Endothelial cell (in vitro differentiated cells): ENCODE data around the gene HDAC4. TPM values are rescaled to one million over a fixed set of nuclear protein-coding genes. Genes with fewer than 3 reads are reported as not detected.

Source experiments
- DNase-seq: peaks from one replicate; pipeline ENCODE4 v3.0.0; 2021; ENCODE audit warnings: low spot score
- H3K27ac Mint-ChIP-seq: one replicate; pipeline ENCODE4 v1.8.0; 2021; ENCODE audit warnings: mixed read lengths, inconsistent platforms; ENCODE audit not compliant: unreplicated experiment
- H3K27me3 Mint-ChIP-seq: one replicate; pipeline ENCODE4 v1.8.0; 2021; ENCODE audit warnings: mild to moderate bottlenecking, moderate library complexity, mixed read lengths, inconsistent platforms; ENCODE audit not compliant: unreplicated experiment
- H3K36me3 Mint-ChIP-seq: one replicate; pipeline ENCODE4 v1.8.0; 2021; ENCODE audit warnings: mild to moderate bottlenecking, low read depth, mixed read lengths, inconsistent platforms; ENCODE audit not compliant: unreplicated experiment
- H3K4me1 Mint-ChIP-seq: one replicate; pipeline ENCODE4 v1.8.0; 2021; ENCODE audit warnings: mild to moderate bottlenecking, mixed read lengths, inconsistent platforms; ENCODE audit not compliant: unreplicated experiment
- H3K4me3 Mint-ChIP-seq: one replicate; pipeline ENCODE4 v1.8.0; 2021; ENCODE audit warnings: mild to moderate bottlenecking, mixed read lengths, inconsistent platforms; ENCODE audit not compliant: unreplicated experiment
- H3K9me3 Mint-ChIP-seq: one replicate; pipeline ENCODE4 v1.8.0; 2021; ENCODE audit warnings: mixed read lengths, inconsistent platforms; ENCODE audit not compliant: unreplicated experiment
- CTCF ChIP-seq: fragments of 200-600 bp; sonication (generic); IDR thresholded peaks from one replicate; pipeline ENCODE4 v1.5.0; 2021; ENCODE audit warnings: antibody characterized with exemption; ENCODE audit not compliant: unreplicated experiment
- total RNA-seq: library from RNA; stranded (reverse); fragmentation: NEBNext Ultra II Directional; extraction: Animal tissue kit (Norgen Biotek cat#: 25700); gene quantifications from one replicate; pipeline ENCODE4 v1.2.1, GENCODE V29; 2021; ENCODE audit not compliant: unreplicated experiment

The HDAC4 gene
- total RNA-seq, 1 donor from 2014 or later = 26.0 TPM

DNA sequence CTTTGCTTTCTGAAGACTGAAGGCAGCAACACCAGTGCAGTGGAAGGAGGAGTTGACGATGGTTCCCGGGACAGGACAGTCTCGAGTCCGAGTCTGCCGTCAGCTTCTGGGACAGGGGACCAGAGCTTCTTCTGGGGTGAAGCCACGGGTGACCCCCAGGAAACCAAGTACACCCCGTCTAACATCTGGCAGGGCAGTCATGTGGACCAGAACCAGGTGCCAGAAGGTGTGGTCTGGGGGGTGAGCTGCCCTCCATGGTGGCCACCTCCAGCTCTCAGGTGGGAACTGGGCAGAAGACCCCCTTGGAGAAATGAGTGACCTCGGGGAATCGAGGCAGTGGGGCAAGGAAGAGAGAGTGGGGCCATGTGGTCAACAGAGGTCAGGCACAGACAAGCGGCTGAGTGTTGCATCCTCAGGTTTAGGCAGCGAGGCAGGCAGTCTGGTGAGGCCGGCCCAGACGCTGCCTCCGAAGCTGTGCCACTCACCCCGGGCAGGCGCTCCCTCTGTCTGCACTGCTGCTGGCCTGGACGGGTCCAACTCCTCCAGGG lies 204.3 kb downstream of the HDAC4 start:
- DNase-seq = no peak
- peaks cover 3% of the 10 kb centered on the region for H3K27me3 Mint-ChIP-seq
- H3K9me3 Mint-ChIP-seq = no peaks in the 10 kb centered on the region
- no peak for TF ChIP-seq CTCF
- H3K27ac Mint-ChIP-seq = no peak overlapping the region
- H3K4me3 Mint-ChIP-seq = no peak overlapping the region
- H3K4me1 Mint-ChIP-seq = peaks cover 4% of the 10 kb centered on the region
- H3K36me3 Mint-ChIP-seq = peaks cover 14% of the 10 kb centered on the region

DNA sequence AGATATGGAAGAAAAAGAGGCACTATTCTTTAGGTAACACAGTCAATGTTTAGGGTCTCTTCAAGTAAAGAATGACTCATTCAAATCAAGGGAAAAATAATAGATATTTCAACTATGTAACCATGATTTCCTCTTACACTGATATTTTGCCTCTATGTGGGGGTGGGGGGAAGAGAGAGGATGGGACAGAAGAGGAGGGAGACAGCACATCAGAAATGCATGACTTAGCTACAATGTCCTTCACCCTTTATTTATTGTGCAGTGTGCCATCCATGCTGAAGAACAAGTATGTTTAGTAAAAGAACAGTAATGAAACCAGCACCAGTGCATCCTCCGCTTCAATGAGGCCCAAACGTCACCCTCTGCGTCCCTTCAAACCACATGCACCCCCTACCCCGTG lies 204.8 kb downstream of the HDAC4 start:
- Mint-ChIP-seq H3K4me3 (no peak overlapping the region), H3K4me1 (peaks cover 4% of the 10 kb centered on the region), H3K27ac (no peak overlapping the region), H3K36me3 (peaks cover 14% of the 10 kb centered on the region), H3K9me3 (no peaks in the 10 kb centered on the region), H3K27me3 (peaks cover 3% of the 10 kb centered on the region)
- no peak for TF ChIP-seq CTCF
- no peak for DNase-seq

DNA sequence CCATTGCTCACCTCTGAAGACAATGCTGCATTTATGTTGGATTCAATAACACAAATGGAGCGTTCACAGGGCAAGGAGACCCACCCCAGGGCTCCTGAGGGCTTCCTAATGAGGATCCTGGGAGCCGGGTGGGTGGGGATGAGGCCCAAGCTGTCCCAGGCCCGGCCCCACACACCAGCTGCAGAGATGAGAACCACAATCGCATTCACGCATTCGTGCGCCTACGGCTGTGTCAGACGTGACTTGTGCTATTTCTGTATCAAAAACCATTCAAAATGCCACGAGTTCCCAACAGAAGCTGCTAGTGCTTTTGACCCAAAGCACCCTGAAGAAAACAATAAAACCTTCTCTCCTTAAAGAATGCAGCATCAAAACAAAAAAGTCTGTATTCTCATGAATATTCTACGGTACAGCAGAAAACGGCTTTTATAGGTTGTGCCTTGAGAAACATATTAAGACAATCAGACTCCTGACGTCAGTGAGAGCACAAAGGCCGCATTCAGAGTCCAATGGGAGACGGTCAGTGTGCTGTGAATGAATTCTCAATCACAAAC lies 205.4 kb downstream of the HDAC4 start:
- Mint-ChIP-seq H3K27ac (no peak overlapping the region), H3K27me3 (peaks cover 4% of the 10 kb centered on the region), H3K9me3 (no peaks in the 10 kb centered on the region), H3K4me1 (no peaks in the 10 kb centered on the region), H3K4me3 (no peak overlapping the region), H3K36me3 (peaks cover 18% of the 10 kb centered on the region)
- TF ChIP-seq CTCF = no peak
- DNase-seq = no peak

- Mint-ChIP-seq H3K4me1 (no peaks in the 10 kb centered on the region), H3K36me3 (peaks cover 19% of the 10 kb centered on the region), H3K27ac (no peak overlapping the region), H3K27me3 (peaks cover 4% of the 10 kb centered on the region), H3K4me3 (no peak overlapping the region), H3K9me3 (no peaks in the 10 kb centered on the region)
- no peak for TF ChIP-seq CTCF
- no peak for DNase-seq
Observed at GRCh38 chr2:239194731-239195317, 206.0 kb downstream of the HDAC4 start.

GRCh38 chr2:239193925-239194677 lies 206.7 kb downstream of the HDAC4 start:
- Mint-ChIP-seq H3K27ac (no peak overlapping the region), H3K27me3 (peaks cover 4% of the 10 kb centered on the region), H3K4me1 (no peaks in the 10 kb centered on the region), H3K36me3 (peaks cover 19% of the 10 kb centered on the region), H3K9me3 (no peaks in the 10 kb centered on the region), H3K4me3 (no peak overlapping the region)
- DNase-seq = no peak
- no peak for TF ChIP-seq CTCF
